GM18505 (cell line): ENCODE data around the gene MVB12A.

Experiments
- ATAC-seq: cut with Tn5 transposase; IDR thresholded peaks from one replicate; pipeline ENCODE4 v1.9.1; 2021; ENCODE audit not compliant: unreplicated experiment
- POLR2A ChIP-seq: IDR thresholded peaks from 4 replicates; pipeline ENCODE4 v1.6.1; 2011; ENCODE audit warnings: borderline replicate concordance; ENCODE audit not compliant: insufficient read depth, insufficient read length; ENCODE audit errors: extremely low read depth

Gene MVB12A

GRCh38 chr19:17415121-17415520 lies 4.7 kb upstream of the MVB12A start:
- no peak for ATAC-seq
- no peak for TF ChIP-seq POLR2A

DNA sequence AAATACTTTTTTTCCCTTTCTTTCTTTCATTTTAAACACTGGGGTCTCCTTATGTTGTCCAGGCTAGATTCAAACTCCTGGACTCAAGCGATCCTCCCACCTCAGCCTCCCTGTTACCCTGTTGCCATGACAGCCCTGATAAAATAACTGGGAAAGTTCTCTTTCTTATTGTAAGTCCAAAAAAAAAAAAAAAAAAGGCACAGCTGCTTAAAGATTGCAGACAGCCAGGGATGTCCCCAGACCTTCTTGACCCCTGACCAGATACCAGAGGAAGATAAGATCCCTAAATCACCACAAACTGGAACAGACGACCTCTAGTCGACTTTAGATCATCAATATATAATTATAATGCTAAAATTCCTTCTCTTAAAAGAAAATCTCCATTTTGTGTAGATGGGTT lies 1.1 kb upstream of the MVB12A start:
- no peak for TF ChIP-seq POLR2A

DNA sequence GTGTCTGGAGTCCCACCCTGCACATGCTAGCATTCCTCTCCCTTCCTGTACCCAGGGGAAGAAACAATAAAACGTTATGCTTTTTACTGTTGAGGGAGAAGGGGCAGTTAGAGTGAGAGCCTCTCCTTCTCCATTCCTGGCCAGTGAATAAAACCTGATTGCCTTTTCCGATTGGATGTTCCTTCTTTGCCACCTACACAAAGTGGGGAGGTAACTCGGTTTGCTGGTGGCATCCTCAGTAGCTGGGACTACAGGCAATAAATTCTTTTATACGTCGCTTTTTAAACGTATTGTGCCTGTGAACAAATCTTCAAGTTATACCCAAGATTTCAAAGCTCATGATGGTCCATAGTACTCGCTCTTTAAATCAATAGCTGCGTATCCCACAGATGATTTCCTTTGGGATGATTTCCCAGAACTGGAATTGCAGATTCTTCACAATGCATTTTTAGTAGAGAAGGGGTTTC lies 660 bp upstream of the MVB12A start:
- no peak for ATAC-seq
- no peak for TF ChIP-seq POLR2A

More for the DNA sequence above, 1.1 kb upstream of the MVB12A start:
- ATAC-seq, result no peak

- TF ChIP-seq POLR2A, result no peak
- peak; percentile 20 for ATAC-seq
These were observed 653 bp downstream of the MVB12A start for GRCh38 chr19:17420475-17420924.

DNA sequence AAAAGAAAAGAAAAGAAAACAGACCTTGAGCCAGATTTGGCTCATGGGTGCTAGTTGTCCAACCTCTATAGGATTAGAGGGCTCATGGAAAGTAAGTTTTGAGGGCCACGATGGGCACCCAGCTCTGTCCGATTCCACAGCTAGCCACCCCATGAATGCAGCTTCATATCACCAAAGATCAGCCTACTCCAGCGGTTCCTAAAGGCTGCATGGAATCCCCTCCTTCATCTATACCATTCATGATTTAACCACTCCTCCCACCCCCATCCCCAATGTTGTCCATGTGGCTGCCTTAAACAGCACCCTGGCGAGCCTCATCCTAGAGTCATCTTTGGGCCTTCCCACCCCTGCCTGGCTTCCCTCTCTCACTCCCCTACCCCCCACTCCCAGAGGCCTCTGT lies 2.1 kb downstream of the MVB12A start:
- no peak for ATAC-seq
- no peak for TF ChIP-seq POLR2A

- no peak for TF ChIP-seq POLR2A
- ATAC-seq, result no peak
These were observed 3.8 kb downstream of the MVB12A start for GRCh38 chr19:17423429-17424208.

GRCh38 chr19:17424743-17425365 lies 5.0 kb downstream of the MVB12A start:
- TF ChIP-seq POLR2A, result no peak
- ATAC-seq, result no peak

DNA sequence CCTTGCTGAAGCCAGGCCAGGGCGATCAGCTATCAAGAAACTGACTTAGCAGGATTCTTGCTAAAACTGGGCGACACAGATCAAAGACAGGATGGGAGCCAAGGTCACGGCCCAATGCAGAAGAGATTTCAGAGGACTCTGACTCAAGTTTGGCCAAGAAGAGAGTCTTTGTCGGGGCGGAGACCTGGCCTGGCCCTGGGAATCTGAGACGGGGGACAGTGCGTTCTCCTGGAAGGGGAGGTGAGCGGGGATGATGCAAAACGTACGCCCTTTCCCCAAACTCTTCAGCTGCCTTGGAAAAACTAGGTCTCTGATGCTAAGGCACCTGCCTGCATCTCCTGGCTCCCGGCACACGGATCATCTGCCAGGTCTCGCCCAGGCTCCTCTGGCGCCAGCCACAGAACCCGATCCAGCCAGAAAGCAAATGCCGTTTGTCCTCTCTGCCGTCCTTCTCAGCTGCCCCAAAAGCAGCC lies 9.8 kb downstream of the MVB12A start:
- ATAC-seq, result no peak
- no peak for TF ChIP-seq POLR2A

DNA sequence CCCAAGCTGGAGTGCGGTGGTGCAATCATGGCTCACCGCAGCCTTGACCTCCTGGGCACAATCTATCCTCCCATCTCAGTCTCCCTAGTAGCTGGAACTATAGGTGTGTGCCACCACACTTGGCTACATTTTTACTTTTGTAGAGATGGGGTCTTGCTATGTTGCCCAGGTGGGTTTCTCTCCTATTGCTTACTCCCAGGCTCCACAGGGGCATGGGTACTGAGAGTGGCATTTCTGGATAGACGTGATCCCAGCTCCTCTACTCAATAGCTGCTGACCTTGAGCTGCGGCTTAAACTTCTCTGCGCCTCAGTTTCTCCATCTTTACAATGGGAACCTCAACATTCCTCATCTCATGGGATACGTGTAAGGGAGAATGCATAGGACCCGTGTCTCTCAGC lies 11.6 kb downstream of the MVB12A start:
- TF ChIP-seq POLR2A, result no peak
- no peak for ATAC-seq

- no peak for TF ChIP-seq POLR2A
- ATAC-seq, result no peak
These were observed 15.4 kb downstream of the MVB12A start for GRCh38 chr19:17435218-17435617.

DNA sequence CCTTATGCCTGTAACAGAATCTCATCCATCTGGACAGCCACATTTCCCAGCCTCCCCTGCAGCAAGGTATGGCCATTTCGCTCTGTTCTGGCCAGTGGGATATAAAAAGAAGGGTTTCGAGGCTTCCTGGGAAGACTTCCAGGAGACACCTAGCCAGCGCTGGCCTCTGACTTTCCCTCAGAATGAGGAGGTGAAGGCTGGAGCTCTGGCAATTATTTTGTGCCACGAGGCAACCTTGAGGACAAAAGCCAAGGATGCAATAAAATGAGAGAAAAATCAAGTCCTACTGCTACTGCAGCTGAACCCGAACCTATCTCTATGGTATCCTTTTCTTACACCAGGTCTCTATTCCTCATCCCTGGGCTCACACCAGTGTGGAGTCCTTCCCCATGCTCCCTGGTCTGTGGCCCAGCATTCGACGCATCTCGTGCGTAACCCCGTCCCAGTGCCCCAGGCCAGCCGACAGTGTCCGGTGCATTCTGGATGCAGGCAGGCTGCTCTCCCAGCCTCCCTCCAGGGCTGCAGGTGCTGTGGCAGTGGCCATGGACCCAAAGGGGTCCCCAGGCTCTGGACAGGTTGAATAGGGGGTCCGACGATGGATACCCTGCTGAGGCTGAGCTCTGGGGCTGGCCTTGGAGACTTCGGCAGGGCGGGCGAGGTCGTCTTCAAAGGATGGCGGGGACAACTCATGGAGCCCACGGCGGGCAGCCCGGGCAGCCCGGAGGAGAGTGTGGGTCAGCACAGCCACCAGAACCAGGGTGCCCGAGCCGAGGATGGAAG lies 16.4 kb downstream of the MVB12A start:
- ATAC-seq, result no peak
- TF ChIP-seq POLR2A, result no peak

DNA sequence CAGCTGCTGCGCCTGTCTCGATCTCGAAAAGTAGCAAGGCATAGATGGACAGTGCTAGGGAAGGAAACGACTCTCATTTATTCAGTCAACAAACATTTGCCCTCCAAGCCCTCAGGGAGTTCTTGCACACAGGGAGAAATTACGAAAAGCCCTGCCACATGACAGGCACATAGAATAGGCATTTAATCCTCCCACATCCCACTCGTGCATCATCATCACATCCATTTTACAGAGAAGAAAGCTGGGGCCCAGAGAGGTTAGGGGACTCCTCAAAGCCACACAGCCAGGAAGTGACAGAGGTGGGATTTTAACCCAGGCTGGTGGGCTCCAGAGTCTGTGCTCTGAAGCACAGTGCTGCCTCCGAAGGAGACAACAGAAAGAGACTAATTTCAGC lies 17.0 kb downstream of the MVB12A start:
- no peak for ATAC-seq
- TF ChIP-seq POLR2A, result no peak

DNA sequence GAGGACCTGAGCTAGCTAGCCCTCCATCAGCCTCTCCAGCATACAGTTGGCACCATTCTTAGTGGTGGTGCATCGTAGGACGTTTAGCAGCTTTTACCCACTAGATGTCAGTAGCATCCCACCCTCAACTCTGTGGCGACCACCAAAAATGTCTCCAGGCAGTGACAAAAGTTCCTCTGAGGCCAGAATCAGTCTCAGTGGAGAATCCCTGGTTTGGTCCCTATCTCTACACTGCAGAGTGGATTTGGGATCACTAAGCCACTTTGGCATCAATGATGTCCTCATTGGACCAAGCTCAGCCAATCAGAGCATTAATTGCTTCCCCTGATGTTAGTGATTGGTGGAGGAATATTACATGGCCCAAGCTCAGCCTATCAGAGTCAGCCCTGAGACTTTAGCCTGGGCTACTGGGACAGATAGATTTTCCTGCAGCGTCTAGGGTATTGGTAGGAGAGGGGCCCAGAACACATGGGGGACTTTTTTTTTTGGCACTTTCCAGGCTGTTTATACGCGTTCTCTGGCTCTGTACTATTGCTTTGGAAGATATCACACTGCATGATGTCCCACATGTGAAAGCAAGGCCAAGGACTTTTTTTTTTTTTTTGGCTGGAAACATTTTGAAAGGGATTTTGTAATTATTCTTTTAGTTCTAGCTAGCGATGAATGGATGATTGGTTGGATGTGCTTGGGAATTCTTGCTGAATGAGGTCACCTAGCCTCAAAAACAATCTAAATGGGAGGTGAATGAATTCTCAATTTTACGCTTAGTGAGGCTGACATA lies 21.6 kb downstream of the MVB12A start:
- no peak for ATAC-seq
- TF ChIP-seq POLR2A, result no peak
